Suppressor macrophage treated with lipopolysaccharide for 4 hours (primary cell): ENCODE data around the gene SLC25A10.

Experiments used
- DNase-seq: peaks from one replicate; pipeline ENCODE4 v3.0.0-alpha.2; 2020

Gene SLC25A10

DNA sequence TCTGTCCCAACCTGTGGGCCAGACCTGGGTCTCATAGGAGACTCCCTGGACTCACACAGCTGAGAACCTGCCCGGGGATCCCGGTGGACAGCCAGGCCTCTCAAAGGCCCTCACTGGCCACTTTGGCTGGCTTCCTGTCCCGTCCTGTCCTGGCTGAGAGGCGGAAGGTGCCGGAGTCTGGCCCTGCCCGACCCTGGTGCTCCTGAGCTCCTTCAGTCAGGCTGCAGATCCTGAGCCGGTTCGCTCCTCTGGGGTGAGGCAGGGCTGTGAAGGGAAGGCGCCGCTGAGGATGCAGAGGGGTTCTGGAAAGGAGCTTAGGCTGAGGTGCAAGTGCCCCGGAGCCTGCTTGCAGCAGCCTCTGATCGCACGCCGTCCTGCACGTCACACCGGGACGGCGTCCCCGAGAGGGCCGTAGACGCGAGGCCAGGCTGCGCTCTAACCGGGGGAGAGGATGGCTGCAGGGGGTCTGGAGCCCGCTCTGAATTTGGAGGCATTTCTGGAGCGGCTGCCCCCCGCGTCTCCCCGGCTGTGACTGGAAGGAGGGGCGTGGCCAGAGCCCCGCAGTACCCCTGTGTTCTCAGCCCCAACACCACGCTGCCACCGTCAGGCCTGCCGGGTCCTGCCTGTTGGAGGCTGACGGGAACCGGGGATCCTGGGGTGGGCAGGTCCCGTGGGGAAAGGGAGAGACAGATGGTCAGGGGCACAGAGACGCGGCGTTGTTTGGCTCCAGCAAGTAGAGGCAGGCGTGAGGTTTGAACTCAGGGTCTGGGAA lies 24.1 kb upstream of the SLC25A10 start:
- DNase-seq, result no peak

GRCh38 chr17:81688616-81689015 lies 23.5 kb upstream of the SLC25A10 start:
- no peak for DNase-seq

- no peak for DNase-seq
Measured at GRCh38 chr17:81690066-81690465, 22.0 kb upstream of the SLC25A10 start.

GRCh38 chr17:81690549-81690948 lies 21.5 kb upstream of the SLC25A10 start:
- no peak for DNase-seq

GRCh38 chr17:81691196-81691595 lies 20.9 kb upstream of the SLC25A10 start:
- no peak for DNase-seq

DNA sequence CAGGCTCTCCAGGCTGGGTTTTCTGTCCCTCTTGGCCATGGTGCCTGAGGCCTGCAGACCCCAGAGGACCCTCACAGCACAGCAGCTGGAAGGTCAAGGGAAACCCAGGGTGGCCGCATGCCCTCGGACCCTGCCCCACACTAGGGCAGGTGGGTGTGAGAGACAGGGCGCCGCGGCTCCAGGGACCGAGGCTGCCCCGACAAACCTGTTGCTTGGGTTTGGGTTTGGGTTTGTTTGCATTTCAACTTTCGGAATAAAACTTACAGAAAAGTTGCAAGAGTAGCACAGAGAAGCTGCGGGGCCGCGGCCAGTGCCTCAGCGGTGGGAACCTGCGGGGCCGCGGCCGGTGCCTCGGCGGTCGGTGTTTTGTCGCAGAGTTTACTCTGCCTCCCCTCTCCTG lies 20.5 kb upstream of the SLC25A10 start:
- DNase-seq, result no peak

- DNase-seq, result no peak
Measured at GRCh38 chr17:81693509-81694210, 18.4 kb upstream of the SLC25A10 start.

DNA sequence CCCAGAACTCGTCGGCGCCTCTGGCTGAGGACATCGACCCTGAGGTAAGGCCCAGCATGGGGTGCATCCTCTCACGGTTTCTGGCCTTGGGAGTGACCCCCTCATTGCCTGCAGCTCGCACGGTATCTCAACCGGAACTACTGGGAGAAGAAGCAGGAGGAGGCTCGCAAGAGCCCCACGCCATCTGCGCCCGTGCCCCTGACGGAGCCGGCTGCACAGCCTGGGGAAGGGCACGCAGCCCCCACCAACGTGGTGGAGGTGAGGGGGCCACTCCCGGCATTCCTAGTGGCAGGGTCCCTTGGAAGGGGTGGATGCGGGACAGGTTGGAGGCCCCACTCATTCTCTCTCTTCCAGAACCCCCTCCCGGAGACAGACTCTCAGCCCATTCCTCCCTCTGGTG lies 17.3 kb upstream of the SLC25A10 start:
- DNase-seq, result no peak

- no peak for DNase-seq
Measured at GRCh38 chr17:81695211-81695610, 16.9 kb upstream of the SLC25A10 start.

GRCh38 chr17:81695801-81696200 lies 16.3 kb upstream of the SLC25A10 start:
- DNase-seq, result no peak

DNA sequence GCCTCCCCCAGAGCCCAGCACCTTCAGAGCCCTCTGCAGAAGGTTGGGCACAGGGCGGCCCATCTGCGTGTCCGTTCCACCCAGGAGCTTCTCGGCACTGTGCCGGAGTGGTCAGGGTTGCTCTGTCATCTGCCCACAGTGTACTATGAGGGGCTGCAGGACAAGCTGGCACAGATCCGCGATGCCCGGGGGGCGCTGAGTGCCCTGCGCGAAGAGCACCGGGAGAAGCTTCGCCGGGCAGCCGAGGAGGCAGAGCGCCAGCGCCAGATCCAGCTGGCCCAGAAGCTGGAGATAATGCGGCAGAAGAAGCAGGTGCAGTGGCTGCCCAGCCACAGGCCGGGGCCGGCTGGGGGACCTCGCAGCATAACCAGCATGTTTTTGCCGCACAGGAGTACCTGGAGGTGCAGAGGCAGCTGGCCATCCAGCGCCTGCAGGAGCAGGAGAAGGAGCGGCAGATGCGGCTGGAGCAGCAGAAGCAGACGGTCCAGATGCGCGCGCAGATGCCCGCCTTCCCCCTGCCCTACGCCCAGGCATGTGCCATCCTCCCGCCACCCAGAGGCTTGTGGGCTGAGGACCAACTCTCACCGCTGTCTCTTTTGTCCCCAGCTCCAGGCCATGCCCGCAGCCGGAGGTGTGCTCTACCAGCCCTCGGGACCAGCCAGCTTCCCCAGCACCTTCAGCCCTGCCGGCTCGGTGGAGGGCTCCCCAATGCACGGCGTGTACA lies 15.7 kb upstream of the SLC25A10 start:
- DNase-seq, result no peak

DNA sequence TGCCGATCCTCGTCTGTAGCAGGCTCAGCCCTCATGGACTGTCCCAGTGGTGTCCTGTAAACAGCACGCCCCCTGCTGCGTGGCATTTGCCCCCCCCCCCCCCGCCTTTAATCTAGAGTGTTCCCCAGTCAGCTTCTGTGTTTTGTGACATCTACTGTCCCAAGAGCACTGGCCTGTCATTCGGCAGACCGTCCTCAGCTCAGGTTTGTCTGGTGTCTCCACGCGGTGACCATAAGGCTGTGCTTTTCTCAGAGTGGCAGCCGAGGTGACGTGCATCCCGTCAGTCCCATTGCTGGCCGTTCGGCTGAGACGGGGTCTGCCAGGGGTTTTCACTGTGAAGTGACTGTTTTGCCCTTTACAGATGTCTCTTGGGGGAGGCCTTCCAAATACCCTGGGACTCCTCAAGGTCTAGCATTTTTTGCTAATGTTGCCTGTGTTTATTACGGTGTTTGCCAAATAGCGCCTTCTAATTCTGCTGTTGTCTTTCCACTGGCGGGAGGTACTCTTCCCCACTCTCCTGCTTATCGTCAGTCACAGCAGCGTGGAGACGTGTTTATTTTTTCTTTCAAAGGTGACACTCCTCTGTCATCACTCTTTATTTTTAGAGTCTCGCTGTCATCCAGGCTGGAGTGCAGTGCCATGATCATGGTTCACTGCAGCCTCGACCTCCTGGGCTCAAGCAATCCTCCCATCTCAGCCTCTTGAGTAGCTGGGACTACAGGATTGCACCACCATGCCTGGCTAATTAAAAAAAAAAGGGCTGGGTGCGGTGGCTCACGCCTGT lies 14.6 kb upstream of the SLC25A10 start:
- no peak for DNase-seq

DNA sequence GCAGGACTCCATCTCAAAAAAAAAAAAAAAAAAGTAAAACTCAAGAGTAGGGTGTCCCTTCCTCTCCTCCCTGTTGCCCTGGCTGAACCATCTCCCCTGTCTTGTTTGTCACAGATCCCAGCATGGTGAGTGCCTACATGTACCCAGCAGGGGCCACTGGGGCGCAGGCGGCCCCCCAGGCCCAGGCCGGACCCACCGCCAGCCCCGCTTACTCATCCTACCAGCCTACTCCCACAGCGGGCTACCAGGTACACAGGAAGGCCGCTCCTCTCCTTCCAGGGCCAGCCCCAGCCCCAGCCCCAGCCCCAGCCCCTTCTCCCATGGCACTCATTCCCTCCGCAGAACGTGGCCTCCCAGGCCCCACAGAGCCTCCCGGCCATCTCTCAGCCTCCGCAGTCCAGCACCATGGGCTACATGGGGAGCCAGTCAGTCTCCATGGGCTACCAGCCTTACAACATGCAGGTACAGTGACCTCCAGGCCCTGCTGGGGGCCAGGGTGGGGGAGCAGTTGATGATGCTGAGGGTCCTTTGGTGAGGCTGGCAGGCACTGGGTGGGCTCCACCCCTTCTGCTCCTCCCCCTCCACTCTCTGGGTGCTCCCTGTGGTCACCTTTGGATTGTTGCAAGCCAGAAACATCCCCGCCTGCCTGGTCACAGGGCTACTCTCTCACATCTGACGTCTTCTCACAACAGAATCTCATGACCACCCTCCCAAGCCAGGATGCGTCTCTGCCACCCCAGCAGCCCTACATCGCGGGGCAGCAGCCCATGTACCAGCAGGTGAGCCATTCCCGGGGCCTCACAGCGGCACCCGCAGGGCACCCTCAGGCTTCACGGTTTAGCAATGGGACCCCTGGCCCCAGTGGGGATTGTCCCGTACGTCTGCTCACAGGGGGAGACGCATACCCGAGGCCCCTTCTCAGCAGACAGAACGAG lies 11.5 kb upstream of the SLC25A10 start:
- DNase-seq, result no peak

DNA sequence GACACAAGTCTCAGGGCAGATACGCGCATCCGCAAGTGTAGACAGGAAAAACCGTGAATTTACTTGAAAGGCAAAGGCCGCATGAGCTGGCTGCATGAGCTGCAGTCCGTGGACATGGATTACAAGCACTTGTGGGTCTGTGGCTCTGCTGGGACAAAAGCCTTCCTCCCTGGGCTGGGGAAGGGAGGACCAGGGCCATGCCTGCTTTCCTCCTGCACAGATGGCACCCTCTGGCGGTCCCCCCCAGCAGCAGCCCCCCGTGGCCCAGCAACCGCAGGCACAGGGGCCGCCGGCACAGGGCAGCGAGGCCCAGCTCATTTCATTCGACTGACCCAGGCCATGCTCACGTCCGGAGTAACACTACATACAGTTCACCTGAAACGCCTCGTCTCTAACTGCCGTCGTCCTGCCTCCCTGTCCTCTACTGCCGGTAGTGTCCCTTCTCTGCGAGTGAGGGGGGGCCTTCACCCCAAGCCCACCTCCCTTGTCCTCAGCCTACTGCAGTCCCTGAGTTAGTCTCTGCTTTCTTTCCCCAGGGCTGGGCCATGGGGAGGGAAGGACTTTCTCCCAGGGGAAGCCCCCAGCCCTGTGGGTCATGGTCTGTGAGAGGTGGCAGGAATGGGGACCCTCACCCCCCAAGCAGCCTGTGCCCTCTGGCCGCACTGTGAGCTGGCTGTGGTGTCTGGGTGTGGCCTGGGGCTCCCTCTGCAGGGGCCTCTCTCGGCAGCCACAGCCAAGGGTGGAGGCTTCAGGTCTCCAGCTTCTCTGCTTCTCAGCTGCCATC lies 10.6 kb upstream of the SLC25A10 start:
- no peak for DNase-seq

- peak; percentile 97 for DNase-seq
Measured at GRCh38 chr17:81702934-81703746, 8.9 kb upstream of the SLC25A10 start, which contains the start of gene MRPL12. Gene MRPL12, plus strand, starts transcription at chr17:81703367. Its CDS starts 135 bp downstream, at chr17:81703502.

DNA sequence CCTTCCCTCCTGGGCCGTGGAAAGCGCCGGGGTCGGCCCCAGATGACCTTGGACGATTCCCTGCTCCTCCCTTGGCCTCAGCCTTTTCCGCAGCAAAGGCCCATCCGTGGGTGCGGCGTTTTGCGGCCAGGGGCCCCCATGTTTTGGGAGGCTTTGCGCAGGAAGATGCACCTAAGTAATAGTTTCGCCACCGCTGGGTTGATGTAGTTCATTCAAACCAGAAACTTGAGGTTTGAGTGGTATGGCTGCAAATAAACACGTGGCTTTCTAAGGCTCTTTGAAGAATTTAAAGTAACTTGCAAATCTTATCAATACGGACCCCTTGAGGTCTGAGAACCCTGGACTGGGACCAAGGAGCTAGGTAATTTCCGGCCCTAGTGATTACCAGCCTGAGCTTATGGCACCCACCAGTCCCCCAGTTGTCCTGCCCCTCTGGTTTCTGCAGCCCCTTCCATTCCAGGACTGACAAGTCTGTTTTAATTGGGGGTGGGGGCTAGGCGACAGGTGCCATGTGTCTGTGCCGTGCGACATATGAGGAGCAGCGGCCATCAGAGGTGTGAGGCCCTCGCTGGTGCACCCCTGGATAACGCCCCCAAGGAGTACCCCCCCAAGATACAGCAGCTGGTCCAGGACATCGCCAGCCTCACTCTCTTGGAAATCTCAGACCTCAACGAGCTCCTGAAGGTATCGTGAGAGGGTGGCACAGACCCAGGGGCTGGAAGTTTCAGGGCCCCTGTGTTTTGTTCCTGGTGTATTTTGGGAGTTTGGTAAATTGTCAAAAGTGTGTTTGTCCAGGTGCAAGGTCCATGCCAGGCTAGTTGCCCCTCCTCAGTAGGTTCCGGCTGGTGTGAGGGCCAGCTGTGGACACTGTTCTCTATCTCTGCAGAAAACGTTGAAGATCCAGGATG lies 8.1 kb upstream of the SLC25A10 start:
- DNase-seq, result no peak

GRCh38 chr17:81705518-81706231 lies 6.4 kb upstream of the SLC25A10 start:
- DNase-seq, result no peak

GRCh38 chr17:81706232-81706611 lies 5.9 kb upstream of the SLC25A10 start:
- DNase-seq, result no peak
